Colon (tissue), 2 donors: ENCODE results near the gene LCN6.
"Not testable (repeated sequence)": the region's sequence is repeated elsewhere in the genome, so short reads cannot be mapped to it uniquely, and the experiment has no call there.

Source experiments
- FAIRE-seq: peaks from 2 replicates; lab custom pipeline; 2012; peaks lifted over from hg19 to GRCh38; lab: Jason Lieb, UNC
- donor health status: control.
- donor health status: control.

LCN6 gene

DNA sequence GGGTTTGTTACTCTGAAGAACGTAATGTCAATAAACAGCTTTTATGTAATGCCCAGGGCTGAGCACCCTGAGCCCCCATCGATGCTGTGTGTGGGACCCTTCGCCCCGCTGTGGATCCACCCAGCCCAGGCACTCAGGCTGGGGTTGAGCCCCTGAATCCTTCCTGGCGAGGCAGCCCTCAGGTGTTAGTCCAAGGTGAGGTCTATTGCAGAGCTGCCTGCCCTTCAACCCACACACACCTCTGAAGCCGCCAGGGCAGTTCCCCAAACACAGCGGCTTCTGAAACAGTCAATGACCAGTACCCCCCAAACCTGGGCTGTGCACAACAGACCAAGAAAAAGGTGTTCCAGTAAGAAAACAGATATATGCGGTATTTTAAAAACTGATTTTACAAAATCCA lies 24.3 kb downstream of the LCN6 start:
- FAIRE-seq, result no peak

DNA sequence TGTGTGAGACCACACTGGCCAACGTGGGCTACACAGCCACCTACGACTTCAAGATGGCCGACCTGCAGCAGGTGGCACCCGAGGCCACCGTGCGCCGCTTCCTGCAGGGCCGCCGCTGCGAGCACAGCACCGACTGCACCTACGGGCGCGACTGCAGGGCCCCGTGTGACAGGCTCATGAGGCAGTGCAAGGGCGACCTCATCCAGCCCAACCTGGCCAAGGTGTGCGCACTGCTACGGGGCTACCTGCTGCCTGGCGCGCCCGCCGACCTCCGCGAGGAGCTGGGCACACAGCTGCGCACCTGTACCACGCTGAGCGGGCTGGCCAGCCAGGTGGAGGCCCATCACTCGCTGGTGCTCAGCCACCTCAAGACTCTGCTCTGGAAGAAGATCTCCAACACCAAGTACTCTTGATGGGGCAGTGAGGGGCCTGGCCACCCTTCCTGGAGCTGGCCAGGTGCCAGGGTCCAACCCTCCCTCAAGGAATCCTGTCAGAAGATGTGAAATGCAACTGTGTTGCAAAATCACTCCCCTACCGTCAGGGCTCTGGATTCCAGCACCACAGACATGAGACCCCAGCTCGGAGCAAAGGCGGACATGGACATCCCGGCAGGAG lies 24.9 kb downstream of the LCN6 start:
- no peak for FAIRE-seq

DNA sequence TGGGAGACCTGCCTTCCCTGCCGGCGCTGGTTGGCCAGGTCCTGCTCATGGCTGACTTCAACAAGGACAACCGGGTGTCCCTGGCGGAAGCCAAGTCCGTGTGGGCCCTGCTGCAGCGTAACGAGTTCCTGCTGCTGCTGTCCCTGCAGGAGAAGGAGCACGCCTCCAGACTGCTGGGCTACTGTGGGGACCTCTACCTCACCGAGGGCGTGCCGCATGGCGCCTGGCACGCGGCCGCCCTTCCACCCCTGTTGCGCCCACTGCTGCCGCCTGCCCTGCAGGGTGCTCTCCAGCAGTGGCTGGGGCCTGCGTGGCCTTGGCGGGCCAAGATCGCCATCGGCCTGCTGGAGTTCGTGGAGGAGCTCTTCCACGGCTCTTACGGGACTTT lies 25.4 kb downstream of the LCN6 start:
- no peak for FAIRE-seq

DNA sequence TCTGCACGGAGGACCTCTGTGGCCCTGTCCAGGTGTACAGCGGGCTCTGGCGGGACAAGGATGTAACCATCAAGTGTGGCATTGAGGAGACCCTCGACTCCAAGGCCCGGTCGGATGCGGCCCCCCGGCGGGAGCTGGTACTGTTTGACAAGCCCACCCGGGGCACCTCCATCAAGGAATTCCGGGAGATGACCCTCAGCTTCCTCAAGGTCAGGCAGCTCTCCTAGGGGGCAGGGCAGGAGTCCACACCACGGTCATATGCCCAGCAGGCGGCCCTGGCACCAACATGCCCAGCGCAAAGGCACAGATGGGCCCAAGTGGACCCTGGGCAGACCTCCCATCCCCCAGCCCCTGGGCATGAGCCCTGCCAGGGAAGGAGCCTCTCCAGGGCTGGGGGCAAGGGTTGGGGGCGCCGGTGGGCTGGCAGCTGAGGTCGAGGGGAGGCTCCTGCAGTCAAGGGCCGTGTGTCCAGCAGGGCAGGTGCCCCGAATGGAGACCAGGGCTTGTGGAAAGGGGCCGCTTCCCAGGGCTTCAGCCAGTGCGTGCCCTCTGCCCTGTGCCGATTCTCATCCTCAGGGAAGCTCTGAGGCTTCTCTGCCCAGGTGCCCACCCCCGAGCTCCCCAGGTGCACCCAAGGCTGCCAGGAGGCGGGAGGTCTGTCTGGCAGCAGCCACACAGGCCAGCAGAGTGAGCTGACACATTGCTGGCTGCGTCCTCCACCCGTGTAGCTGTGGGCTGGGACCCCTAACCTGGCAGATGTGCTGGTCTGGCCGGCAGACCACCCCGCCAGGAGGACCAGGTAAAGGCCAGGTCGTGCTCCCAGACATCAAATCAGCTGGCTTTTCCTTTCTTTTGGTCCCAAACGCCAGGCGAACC lies 26.0 kb downstream of the LCN6 start:
- FAIRE-seq, result no peak

DNA sequence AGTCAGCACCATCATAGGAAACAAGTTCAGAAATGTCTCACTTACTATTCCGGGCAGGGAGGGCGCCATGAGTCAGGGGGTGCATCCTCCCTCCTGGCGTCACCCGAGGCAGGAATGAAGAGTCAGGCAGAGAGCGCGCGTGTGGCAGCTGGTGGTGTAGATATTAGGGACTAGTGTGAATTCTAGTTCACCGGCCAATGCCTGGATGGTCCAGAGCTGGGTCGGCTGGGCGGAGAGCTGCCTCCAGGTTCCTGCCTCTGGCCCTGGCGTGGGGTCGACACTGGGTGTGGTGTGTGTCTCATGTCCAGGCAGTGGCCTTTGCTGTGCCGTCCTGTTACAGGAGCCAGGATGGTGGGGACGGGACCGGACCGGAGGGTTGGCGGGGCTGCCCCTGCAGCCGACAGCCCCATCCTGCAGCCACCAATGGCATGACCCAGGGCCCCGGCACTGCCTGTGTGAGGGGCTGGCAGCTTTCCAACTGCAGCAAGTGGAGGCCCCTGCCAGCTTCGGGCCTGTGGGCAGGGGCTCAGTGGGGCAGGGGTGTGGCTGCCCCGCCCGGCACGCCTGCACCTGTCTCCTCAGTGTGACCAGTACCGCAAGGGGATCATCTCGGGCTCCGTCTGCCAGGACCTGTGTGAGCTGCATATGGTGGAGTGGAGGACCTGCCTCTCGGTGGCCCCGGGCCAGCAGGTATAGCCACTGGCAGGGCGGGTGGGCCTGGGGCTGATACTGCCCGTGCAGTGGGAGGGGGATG lies 26.8 kb downstream of the LCN6 start:
- no peak for FAIRE-seq

DNA sequence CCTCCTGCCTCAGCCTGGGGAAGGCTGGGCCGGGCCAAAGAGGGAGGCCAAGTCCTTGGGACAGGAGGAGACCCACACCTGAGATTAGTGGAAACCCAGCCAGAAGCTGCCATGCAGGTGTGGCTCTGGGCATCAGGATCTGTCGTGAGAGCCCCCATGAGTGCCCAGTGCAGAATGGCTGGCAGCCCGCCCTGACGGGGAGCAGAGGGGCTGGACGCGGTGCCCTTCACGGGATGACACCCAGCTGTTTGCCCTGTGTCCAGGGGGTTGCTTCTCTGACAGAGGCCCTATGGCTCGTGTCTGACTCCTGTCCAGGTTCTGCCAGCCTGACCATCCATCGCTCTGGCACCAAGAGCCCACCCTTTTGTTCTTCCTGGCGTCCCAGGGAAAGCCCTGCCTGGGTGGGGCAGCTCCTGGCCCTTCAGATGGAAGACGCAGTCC lies 27.4 kb downstream of the LCN6 start:
- no peak for FAIRE-seq

DNA sequence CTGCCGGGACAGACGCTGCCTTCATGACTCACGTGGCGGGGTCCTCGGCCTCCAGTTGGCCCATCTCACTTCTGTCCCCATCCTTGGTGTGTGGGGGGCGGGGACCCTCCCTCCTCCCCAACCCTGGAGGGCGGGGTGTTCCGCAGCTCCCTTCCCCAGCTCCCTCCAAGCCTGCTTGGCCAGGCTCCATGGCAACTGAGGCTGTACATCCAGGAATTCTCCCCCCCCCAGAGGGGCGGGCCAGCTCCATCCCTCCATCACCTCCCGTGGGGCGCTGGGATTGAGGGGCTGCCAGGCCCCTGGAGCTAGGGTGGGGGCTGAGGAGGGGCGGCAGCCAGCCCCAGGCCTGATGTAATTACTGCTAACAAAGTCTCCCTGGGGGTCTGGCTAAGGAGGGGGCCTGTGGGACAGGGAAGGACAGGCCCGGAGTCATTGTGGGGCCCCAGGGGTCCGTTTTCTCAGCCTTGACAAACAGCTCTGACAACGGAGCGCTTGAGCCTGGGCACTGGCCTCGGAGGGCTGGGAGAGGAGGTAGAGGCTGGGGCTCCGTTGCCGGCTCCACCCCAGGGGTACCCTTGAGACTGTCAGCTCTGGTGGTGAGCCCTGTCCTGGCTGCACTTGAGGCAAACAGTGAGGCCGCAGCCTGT lies 28.0 kb downstream of the LCN6 start:
- no peak for FAIRE-seq

DNA sequence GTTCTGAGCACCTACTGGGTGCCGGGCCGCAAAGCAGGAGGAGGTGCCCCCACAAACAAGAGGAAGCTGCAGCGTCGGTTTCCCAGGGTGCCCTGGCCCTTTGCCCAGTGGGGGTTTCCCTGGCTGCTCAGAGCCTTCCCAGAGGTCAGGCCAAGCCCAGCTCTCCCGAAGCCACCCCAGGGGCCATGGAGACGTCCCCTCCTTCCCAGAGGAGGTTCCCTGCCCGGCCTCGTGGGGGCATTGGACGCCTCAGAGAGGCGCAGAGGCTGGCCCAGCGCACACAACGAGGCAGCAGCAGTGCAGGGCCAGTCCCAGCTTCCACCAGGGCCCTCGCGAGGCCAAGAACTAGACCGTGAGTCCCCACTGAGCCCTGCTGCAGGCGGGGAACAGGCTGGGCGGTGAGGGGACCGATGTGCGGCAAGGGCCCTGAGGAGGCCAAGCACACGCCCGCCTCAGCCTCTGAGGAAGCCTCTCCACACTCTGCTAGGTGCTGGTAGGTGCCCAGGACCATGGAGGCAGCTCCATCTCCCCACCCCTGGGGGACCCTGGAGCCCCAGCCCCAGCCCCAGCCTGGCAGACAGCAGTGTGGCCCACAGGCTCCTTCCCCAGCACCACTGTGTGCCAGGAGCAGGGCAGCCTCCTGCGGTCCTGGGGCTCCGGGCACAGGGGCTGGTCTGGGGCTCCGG lies 29.0 kb downstream of the LCN6 start:
- FAIRE-seq, result no peak

DNA sequence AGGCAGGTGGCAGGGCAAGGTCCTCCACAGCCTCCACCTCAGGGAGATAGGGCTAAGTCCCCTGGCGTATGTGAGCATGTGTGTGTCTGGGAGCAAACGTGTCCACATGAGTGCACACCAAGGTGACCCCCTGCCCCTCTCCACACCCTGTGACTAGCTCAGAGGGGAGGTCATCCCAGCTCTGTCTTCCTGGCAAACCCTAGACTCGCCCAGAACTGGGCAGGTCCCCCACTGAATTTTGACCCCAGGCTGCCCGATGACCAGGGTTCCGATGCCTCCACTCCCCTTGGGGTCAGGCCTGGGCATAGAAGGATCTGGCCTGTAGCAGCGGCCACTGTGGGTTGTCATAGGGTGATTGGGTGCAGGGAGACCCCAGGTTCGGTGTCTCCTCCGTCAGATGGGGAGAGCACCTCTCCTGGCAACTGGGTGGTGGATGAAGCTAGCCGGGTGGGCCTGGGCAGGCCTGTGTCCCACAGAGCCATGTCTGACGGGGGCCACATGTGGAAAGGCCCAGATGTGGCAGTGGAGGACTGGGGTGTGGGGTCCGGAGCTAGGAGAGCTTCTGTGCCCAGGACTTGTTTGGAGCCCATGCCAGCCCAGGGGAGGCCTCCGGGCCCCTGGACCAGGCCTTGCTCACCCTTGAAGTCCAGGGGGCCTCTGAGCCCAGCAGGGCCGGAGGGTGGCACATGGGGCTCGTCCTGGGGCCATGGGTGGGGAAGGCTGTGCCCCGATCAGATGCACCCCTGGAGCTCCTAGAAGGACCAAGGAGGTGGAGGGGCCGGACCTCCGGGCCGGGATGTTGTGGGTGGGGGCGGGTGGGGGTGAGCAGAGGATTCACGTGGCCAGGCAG lies 29.8 kb downstream of the LCN6 start:
- no peak for FAIRE-seq

DNA sequence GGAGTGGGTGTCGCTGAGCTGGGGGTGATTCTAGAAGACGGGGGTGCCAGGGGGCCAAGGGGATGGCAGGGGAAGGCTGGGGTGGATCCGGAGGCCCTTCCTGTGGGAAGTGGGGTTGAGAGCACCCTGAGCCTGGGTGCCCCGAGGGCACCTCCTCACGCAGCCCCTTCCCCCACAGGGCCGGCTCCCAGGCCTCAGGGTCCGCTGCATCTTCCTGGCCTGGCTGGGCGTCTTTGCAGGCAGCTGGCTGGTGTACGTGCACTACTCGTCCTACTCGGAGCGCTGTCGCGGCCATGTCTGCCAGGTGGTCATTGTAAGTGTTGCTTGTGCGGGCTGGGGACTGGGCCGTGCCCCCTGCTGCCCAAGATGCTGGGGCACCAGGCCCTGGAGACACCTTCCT lies 30.9 kb downstream of the LCN6 start:
- FAIRE-seq, result no peak

DNA sequence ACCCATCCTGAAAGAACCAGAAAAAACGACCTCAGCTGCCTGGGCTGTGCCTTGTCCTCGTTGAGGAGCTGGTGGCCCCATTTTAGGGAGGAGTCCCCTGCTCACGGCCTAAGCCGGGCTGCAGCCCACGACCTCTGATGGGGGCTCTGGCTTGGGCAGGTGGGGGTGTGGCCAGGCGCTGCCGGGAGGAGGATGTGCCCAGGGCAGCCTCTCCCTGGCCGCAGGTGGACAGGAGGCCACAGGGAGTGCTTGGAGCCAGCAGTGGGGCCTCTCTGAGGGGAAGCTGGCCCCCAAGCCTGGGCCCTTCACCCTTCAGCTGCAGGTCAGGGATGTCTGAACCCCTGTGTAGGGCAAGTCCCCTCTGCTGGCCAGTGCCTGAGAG lies 33.4 kb downstream of the LCN6 start:
- no peak for FAIRE-seq

DNA sequence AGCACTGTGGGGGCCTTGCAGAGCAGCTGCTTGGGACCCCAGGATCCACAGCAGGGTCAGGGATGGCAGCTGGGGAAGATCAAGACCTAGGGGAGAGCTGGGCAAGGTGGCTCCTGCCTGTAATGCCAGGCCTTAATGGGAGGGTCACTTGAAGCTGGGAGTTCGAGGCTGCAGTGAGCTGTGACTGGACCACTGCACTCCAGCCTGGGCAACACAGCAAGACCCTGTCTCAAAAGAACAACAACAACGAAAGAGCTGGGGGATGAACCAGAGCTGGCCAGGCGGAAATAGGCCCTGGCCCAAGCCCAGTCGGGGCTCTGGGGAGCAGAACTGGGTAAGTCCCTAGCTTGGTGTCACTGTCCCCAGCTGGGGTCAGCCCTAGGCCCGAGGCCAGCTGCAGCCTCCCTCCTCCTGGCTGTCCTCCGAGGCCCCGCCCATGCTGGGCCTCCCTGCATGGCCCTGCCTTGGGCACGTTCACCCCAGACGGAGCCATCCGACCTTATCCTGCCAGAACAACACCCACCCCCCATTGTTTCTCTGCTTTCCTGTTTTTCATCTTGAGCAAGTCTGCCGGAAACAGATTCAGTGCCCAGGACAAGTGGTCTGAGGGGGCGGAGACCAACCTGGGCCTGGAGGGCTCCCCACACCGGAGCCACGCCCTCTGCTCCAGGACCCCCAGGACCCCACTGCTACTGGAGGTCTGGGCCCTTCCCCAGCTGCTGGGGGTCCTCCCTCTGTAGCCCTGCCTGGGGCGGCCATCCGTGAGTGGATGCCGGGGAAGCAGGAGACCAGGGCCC lies 34.0 kb downstream of the LCN6 start:
- FAIRE-seq, result no peak

DNA sequence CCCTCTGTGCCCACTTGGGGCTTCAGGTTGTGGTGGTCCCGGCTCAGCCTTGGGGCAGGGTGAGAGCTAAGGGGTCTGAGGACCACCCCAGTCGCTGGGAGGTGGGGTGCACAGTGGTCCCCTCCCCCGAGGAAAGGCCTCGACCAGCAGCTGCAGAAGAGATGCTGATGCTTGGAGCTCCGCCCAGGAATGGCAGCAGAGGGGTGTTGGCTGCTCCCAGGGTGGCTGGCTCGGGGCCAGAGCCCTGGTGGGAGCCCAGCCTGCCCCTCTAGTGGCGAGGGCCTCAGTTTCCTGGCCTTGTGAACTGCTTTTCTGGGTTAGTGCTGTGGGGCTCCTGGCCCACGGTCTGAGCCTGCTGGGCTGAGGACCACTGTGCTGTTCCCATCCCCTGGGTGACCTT lies 34.8 kb downstream of the LCN6 start:
- no peak for FAIRE-seq

DNA sequence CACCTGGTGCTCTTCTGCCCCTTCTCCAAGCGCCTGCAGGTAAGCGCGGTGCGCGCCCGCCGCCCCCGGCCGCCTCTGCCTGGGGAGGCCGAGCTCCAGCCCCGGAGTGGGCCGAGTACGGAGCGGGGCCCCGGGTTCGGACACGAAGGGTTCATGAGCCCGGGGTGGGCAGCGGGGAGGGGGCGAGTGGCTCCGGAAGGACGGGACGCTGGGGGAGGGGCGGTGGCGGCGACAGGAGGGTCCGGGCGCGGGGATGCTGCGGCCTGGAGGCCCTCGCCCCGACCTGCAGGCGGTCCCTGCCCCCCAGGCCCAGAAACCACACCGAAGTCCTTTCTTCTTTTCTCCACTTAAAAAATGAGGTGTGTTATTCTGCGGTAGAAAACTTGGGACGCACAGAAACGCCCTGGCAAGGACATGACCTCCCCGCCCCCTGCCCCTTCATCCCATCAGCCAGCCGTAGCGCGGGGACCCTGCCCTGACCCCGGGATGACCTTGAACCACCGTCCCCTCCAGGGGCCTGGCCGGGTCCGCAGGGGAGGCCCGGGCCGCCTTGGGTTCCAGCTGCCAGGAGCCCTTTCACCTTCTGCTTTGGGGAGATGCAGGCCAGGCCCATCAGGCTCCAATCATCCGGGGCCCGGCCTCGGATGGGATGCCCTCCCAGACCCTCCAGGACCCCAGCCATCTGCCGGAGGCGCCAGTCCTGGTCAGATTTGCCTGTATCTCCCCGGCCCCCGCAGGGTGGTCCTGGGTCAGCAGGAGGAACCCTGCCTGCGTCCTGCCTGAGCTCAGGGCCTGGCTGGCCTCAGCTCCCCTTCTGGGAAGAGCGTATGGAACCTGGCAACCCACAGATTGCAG lies 35.4 kb downstream of the LCN6 start:
- no peak for FAIRE-seq

DNA sequence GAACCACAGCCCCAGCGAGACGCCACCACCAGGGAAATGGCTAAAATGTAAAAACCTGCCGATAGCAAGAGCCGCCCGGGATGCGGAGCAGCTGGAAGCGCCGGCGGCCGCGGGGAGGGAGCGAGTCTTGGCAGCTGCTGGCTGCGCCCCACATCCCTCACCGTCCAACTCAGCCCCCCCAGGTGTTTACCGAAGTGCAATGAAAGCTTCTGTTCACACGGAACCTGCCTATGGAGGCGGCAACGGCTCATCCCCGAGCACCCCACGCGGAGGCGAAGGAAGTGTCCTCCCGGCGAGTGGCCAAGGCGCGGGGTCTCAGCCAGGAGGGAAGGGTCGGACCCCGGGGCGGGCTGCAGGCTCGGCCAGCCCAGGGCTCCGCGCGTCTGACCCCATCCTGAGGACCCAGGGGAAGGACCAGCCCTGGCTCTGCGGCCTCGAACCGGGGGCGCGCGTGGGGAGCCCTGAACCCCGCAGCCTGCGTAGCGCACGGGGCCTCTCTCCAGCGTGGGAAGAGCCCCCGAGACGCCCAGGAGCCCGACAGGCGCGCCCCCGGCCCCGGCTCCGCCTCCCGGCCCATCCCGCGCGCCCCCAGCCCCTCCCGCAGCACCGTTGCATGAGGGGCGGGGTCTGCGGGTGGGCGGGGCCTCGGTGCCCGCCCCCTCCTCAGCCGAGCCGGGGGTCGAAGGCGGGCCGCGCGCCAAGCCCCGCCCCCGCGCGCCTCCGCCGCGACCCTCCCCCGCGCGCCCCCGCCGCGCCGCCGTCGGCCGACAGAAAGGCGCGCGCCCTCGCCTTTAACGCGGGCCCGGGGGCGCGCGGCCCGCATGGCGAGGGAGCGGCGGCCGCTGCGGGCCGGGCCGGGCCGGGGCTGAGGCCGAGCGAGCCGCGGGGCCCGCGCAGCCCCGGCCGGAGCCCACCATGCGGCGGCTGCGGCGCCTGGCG lies 36.3 kb downstream of the LCN6 start, which contains the start of gene DIPK1B:
TSS of gene DIPK1B (plus strand) at position 822 of the 939 bp plus-strand sequence. CDS start at position 916, 94 bp downstream.
- no peak for FAIRE-seq

DNA sequence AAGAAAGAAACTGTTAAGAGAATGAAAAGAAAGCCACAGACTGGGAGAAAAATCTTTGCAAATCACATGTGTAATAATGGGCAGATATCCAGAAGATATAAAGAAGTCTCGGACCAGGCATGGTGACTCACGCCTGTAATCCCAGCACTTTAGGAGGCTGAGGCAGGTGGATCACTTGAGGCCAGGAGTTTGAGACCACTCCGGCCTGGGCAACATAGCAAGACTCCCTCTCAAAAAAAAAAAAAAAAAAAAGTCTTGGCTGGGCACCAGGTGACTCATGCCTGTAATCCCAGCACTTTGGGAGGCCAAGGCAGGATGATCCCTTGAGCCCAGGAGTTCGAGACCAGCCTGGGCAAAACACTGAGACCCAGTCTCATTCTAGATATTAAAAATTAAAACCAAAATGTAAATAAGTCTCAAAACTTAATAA lies 37.1 kb downstream of the LCN6 start:
- FAIRE-seq, result not testable (repeated sequence)

DNA sequence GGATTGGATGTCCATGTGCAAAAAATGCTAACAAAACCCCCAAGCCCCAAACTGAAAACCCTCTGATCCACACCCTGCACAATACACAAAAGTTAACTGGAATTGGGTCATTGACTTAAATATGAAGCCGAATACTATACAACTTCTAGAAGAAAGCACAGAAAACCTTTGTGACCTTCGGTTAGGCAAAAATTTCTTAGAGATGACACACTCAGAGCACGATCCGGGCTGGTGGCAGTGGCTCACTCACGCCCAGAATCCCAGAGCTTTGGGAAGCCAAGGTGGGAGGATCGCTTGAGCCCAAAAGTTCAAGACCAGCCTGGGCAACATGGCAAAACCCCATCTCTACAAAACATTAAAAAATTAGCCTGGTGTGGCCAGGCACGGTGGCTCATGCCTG lies 37.8 kb downstream of the LCN6 start:
- no peak for FAIRE-seq
